Upper lobe of right lung (tissue), 1 donor: ENCODE measurements around the gene TXNRD2. TPM values are rescaled to one million over a fixed set of nuclear protein-coding genes. Genes with fewer than 3 reads are reported as not detected.
"Not testable (repeated sequence)": the region's sequence is repeated elsewhere in the genome, so short reads cannot be mapped to it uniquely, and the experiment has no call there.

Source experiments
- ATAC-seq: fragments of 200-7000 bp; cut with Tn5 transposase; one replicate; pipeline ENCODE4 v1.9.1; 2020; ENCODE audit warnings: mild to moderate bottlenecking, moderate library complexity
- DNase-seq: peaks from one replicate; pipeline ENCODE4 v3.0.0-alpha.2; 2020
- H3K27ac ChIP-seq: fragments of 200-600 bp; one replicate; pipeline ENCODE4 v1.8.0; 2022
- H3K27me3 ChIP-seq: fragments of 200-600 bp; one replicate; pipeline ENCODE4 v1.8.0; 2022; ENCODE audit warnings: mild to moderate bottlenecking
- H3K36me3 ChIP-seq: fragments of 200-600 bp; one replicate; pipeline ENCODE4 v1.8.0; 2022
- H3K4me1 ChIP-seq: fragments of 200-600 bp; one replicate; pipeline ENCODE4 v1.8.0; 2022
- H3K4me3 ChIP-seq: fragments of 200-600 bp; one replicate; pipeline ENCODE4 v1.8.0; 2022; ENCODE audit warnings: mild to moderate bottlenecking
- H3K9me3 ChIP-seq: fragments of 200-600 bp; one replicate; pipeline ENCODE4 v1.8.0; 2022
- CTCF ChIP-seq: fragments of 200-600 bp; IDR thresholded peaks from one replicate; pipeline ENCODE4 v1.8.0; 2022; ENCODE audit warnings: antibody characterized with exemption
- intact Hi-C: fragments of 100-400 bp; cut with DNase I; formaldehyde crosslinking; loops from one replicate; pipeline ENCODE4 v1.11.0; 2022
- total RNA-seq: library from RNA; stranded (reverse); fragmentation: NEBNext Ultra II Directional; extraction: Animal tissue kit (Norgen Biotek cat#: 25700); gene quantifications from one replicate; pipeline ENCODE4 v1.2.1, GENCODE V29; 2021
- donor health status: DM: no; HTN: yes; CAD: no; lungs with severe emphysema.

Gene TXNRD2
- total RNA-seq, 1 donor from 2014 or later = 40.7 TPM

GRCh38 chr22:19887256-19887985 lies 54.2 kb downstream of the TXNRD2 start:
- no peak overlapping the region for H3K4me3 ChIP-seq
- H3K27ac ChIP-seq = no peak overlapping the region
- peaks cover 32% of the 10 kb centered on the region for H3K4me1 ChIP-seq
- no peaks in the 10 kb centered on the region for H3K27me3 ChIP-seq
- no peak for TF ChIP-seq CTCF
- DNase-seq = no peak
- ATAC-seq = no peak
- no peaks in the 10 kb centered on the region for H3K9me3 ChIP-seq
- H3K36me3 ChIP-seq = no peaks in the 10 kb centered on the region
- intact Hi-C loops = no loop called here

- intact Hi-C loops = no loop called here
- no peaks in the 10 kb centered on the region for H3K9me3 ChIP-seq
- H3K27ac ChIP-seq = peak overlapping the region; percentile 63
- DNase-seq (no peak), ATAC-seq (peak; percentile 75)
- peaks cover 31% of the 10 kb centered on the region for H3K4me1 ChIP-seq
- TF ChIP-seq CTCF = no peak
- H3K4me3 ChIP-seq = no peak overlapping the region
- H3K36me3 ChIP-seq = no peaks in the 10 kb centered on the region
- H3K27me3 ChIP-seq = no peaks in the 10 kb centered on the region
Measured at GRCh38 chr22:19886605-19887255, 54.9 kb downstream of the TXNRD2 start.

GRCh38 chr22:19885841-19886592 lies 55.6 kb downstream of the TXNRD2 start:
- no peaks in the 10 kb centered on the region for H3K27me3 ChIP-seq
- intact Hi-C loops = no loop called here
- peak overlapping the region; percentile 63 for H3K27ac ChIP-seq
- no peak for TF ChIP-seq CTCF
- DNase-seq (no peak), ATAC-seq (no peak)
- H3K36me3 ChIP-seq = no peaks in the 10 kb centered on the region
- H3K4me1 ChIP-seq = peaks cover 28% of the 10 kb centered on the region
- H3K9me3 ChIP-seq = no peaks in the 10 kb centered on the region
- H3K4me3 ChIP-seq = no peak overlapping the region

GRCh38 chr22:19884954-19885751 lies 56.5 kb downstream of the TXNRD2 start:
- intact Hi-C loops = no loop called here
- H3K4me1 ChIP-seq = peaks cover 31% of the 10 kb centered on the region
- no peaks in the 10 kb centered on the region for H3K36me3 ChIP-seq
- H3K4me3 ChIP-seq = no peak overlapping the region
- DNase-seq (no peak), ATAC-seq (no peak)
- no peak overlapping the region for H3K27ac ChIP-seq
- H3K9me3 ChIP-seq = no peaks in the 10 kb centered on the region
- H3K27me3 ChIP-seq = no peaks in the 10 kb centered on the region
- TF ChIP-seq CTCF = no peak

- Histone ChIP-seq H3K9me3 (no peaks in the 10 kb centered on the region), H3K27ac (no peak overlapping the region), H3K4me1 (peaks cover 31% of the 10 kb centered on the region), H3K4me3 (no peak overlapping the region), H3K27me3 (no peaks in the 10 kb centered on the region), H3K36me3 (no peaks in the 10 kb centered on the region)
- ATAC-seq (no peak), DNase-seq (peak; percentile 43)
- intact Hi-C loops = no loop called here
- TF ChIP-seq CTCF = no peak
Measured at GRCh38 chr22:19884161-19884953, 57.3 kb downstream of the TXNRD2 start.

- H3K27me3 ChIP-seq, ATAC-seq, intact Hi-C loops, H3K9me3 ChIP-seq, H3K4me3 ChIP-seq, H3K36me3 ChIP-seq, H3K27ac ChIP-seq: not testable (repeated sequence)
- peak; percentile 6 for DNase-seq
- peaks cover 31% of the 10 kb centered on the region for H3K4me1 ChIP-seq
Measured at GRCh38 chr22:19883446-19883845, 58.2 kb downstream of the TXNRD2 start.
